PC-3 (cell line): ENCODE data around the gene CHAC1. TPM values are rescaled to one million over a fixed set of nuclear protein-coding genes. Genes with fewer than 3 reads are reported as not detected.
A peak's percentile ranks its signal among the peaks of the same experiment; 100 is the strongest.

Source experiments
- ATAC-seq: fragments of 200-7000 bp; cut with Tn5 transposase; 2 replicates; pipeline ENCODE4 v1.9.1; 2020; ENCODE audit warnings: mild to moderate bottlenecking, moderate library complexity
- BruUV-seq: library from RNA; stranded (reverse); fragments of 400-500 nt; replicated peaks from 2 replicates; lab custom pipeline; 2021; lab: Mats Ljungman, UMichigan
- CTCF ChIA-PET: fragments of 300-600 bp; sonication (Branson Sonifier 250); formaldehyde crosslinking; loops from one replicate; lab custom pipeline; 2022; ENCODE audit warnings: antibody characterized with exemption; lab: Charles Lee
- POLR2A ChIA-PET: fragments of 300-600 bp; sonication (Branson Sonifier 250); formaldehyde crosslinking; loops from one replicate; lab custom pipeline; 2022; ENCODE audit warnings: antibody characterized with exemption; ENCODE audit not compliant: unreplicated experiment; lab: Charles Lee
- DNase-seq: peaks from one replicate; pipeline ENCODE4 v3.0.0-alpha.2; 2015
- H2AFZ ChIP-seq: fragments of 300-600 bp; sonication (generic); 2 replicates; pipeline ENCODE4 v1.6.0; 2016; ENCODE audit warnings: antibody characterized with exemption, low read length
- H3F3A ChIP-seq: fragments of 300-600 bp; sonication (generic); one replicate; pipeline ENCODE4 v1.6.0; 2017; ENCODE audit warnings: antibody characterized with exemption, low read length, control low read depth, mild to moderate bottlenecking; ENCODE audit not compliant: unreplicated experiment
- H3K27ac ChIP-seq: fragments of 300-600 bp; sonication (generic); 2 replicates; pipeline ENCODE4 v1.5.1; 2016; ENCODE audit warnings: mild to moderate bottlenecking, low read length
- H3K27me3 ChIP-seq: fragments of 300-600 bp; sonication (generic); 2 replicates; pipeline ENCODE4 v1.6.1; 2016; ENCODE audit warnings: low read length, mixed read lengths
- H3K36me3 ChIP-seq: fragments of 300-600 bp; sonication (generic); 2 replicates; pipeline ENCODE4 v1.6.1; 2016; ENCODE audit warnings: low read depth, mixed run types, low read length, mixed read lengths
- H3K4me1 ChIP-seq: fragments of 300-600 bp; sonication (generic); 2 replicates; pipeline ENCODE4 v1.5.1; 2016; ENCODE audit warnings: low read length; ENCODE audit not compliant: insufficient read depth
- H3K4me2 ChIP-seq: fragments of 300-600 bp; sonication (generic); 2 replicates; pipeline ENCODE4 v1.6.0; 2016; ENCODE audit warnings: low read length
- H3K4me3 ChIP-seq: fragments of 300-600 bp; sonication (generic); 2 replicates; pipeline ENCODE4 v1.5.1; 2016; ENCODE audit warnings: mild to moderate bottlenecking, low read length, mixed read lengths
- H3K79me2 ChIP-seq: fragments of 300-600 bp; sonication (generic); 2 replicates; pipeline ENCODE4 v1.6.1; 2017; ENCODE audit warnings: low read length, mixed read lengths
- H3K9ac ChIP-seq: fragments of 300-600 bp; sonication (generic); 2 replicates; pipeline ENCODE4 v1.6.0; 2016; ENCODE audit warnings: mild to moderate bottlenecking, low read length
- H3K9me2 ChIP-seq: fragments of 300-600 bp; sonication (generic); replicated peaks from 2 replicates; pipeline ENCODE4 v1.6.1; 2016; ENCODE audit warnings: mixed run types, low read length, mixed read lengths
- H3K9me3 ChIP-seq: fragments of 300-600 bp; sonication (generic); 2 replicates; pipeline ENCODE4 v1.6.1; 2016; ENCODE audit warnings: low read length, mixed read lengths
- H4K20me1 ChIP-seq: fragments of 300-600 bp; sonication (generic); 2 replicates; pipeline ENCODE4 v1.6.1; 2016; ENCODE audit warnings: low read length, mixed read lengths
- EZH2 ChIP-seq: fragments of 300-600 bp; sonication (generic); IDR thresholded peaks from one replicate; pipeline ENCODE4 v1.6.1; 2017; ENCODE audit warnings: antibody characterized with exemption, mild to moderate bottlenecking, low read length; ENCODE audit not compliant: unreplicated experiment
- EZH2phosphoT487 ChIP-seq: fragments of 300-600 bp; sonication (generic); IDR thresholded peaks from 2 replicates; pipeline ENCODE4 v1.6.1; 2018; ENCODE audit warnings: mild to moderate bottlenecking, antibody characterized with exemption, low read length, borderline replicate concordance
- intact Hi-C: fragments of 100-400 bp; cut with micrococcal nuclease; formaldehyde crosslinking; loops from 2 replicates; pipeline ENCODE4 v1.9.0; 2023
- total RNA-seq: library from RNA; depleted of rRNA; stranded (reverse); fragments of >200 nt; gene quantifications from 2 replicates; pipeline ENCODE4 v1.2.3, GENCODE V29; 2014
- TF ChIP-seq, protein P1 (sequence below): fragments of 300-600 bp; sonication (generic); conservative IDR thresholded peaks from 2 replicates; pipeline ENCODE4 v1.5.1; 2017; ENCODE audit warnings: antibody characterized with exemption, low read depth, mild to moderate bottlenecking, low read length

Gene CHAC1
- total RNA-seq, 1 experiment from 2014 or later: 13.3 TPM

DNA sequence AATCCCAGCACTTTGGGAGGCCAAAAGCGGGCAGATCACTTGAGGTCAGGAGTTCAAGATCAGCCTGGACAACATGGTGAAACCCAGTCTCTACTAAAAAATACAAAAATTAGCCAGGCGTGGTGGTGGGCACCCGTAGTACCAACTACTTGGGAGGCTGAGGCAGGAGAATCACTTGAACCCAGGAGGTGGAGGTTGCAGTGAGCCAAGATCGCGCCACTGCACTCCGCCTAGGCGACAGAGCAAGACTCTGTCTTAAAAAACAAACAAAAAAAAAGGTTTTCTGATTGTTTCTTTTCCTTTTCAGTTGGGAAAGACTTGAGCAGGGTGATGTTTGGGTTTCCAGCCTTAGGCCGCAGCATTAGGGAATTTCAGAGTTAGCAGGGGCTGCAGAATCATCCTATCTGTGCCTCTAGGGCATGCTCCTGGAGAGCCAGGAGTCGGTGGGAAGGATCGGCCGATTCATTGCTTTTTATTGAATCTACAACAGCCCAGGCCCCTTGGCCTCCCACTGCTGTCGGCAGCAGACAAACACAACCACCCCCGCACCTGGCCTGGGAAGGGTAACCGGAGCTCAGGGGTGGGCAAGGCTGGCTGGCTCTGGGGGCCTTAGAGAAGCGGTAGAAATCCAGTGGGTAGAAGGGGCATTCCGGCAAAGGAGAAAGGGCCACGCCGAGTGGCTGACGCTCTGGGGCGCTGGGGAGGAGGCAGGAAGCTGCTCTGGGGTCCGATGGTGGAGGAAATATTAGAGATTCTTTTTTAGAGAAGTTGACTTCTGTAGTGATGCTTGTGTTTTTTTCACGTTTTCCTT lies 6.3 kb downstream of the CHAC1 start:
- ATAC-seq (no peak), DNase-seq (no peak)
- Histone ChIP-seq H2AFZ (no peak overlapping the region), H3K4me2 (no peak overlapping the region), H3K27ac (no peak overlapping the region), H3K27me3 (no peaks in the 10 kb centered on the region), H3K9me2 (no peaks in the 10 kb centered on the region), H3K4me1 (peaks cover 10% of the 10 kb centered on the region), H3K9me3 (no peaks in the 10 kb centered on the region), H3F3A (no peaks in the 10 kb centered on the region), H3K9ac (no peak overlapping the region), H3K79me2 (no peaks in the 10 kb centered on the region), H4K20me1 (no peaks in the 10 kb centered on the region), H3K36me3 (no peaks in the 10 kb centered on the region), H3K4me3 (no peak overlapping the region)
- ChIA-PET CTCF (no interaction called here), POLR2A (no interaction called here)
- intact Hi-C loops: loop anchor here (2.0 kb wide), 1 partner anchor 13 kb away; no protein-coding TSS in a partner anchor
- BruUV-seq: no TSS peak
- TF ChIP-seq EZH2 (no peak), EZH2phosphoT487 (no peak)
- TF ChIP-seq, protein P1, sequence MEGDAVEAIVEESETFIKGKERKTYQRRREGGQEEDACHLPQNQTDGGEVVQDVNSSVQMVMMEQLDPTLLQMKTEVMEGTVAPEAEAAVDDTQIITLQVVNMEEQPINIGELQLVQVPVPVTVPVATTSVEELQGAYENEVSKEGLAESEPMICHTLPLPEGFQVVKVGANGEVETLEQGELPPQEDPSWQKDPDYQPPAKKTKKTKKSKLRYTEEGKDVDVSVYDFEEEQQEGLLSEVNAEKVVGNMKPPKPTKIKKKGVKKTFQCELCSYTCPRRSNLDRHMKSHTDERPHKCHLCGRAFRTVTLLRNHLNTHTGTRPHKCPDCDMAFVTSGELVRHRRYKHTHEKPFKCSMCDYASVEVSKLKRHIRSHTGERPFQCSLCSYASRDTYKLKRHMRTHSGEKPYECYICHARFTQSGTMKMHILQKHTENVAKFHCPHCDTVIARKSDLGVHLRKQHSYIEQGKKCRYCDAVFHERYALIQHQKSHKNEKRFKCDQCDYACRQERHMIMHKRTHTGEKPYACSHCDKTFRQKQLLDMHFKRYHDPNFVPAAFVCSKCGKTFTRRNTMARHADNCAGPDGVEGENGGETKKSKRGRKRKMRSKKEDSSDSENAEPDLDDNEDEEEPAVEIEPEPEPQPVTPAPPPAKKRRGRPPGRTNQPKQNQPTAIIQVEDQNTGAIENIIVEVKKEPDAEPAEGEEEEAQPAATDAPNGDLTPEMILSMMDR: no peak

DNA sequence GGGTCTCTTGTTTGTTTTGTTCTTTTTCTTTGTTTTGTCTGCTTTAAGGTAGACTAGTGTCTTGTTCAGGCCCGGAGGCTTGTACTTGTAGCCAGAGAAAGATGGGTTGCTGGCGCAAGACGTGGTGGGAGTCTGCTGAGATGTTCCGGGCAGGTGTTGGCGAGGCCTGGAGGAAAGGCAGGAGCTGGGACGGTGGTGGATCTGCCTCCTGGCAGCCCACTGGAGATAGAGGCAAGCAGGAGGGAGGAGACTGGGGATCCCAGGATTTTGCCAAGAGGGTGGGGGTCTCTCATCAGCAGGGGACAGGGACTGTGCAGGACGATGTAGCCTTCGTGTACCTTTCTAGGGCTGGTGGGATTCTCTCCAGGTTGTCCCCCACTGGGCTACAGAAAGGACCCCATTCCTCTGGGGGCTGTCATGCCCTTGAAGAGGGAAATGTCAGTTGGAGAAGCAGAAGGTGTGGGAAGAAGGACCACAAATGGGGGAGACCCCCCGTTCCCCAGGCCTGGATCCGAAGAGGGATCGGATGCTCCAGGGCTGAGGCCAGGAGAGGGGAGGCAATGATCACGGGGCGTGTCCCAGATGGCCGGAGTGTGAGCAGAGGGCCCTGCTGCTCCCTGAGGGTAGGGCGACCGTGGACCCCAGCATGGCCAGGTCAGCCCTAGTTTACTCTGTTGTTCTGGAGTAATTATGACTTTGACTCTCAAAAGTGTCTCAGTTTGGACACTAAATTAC lies 7.0 kb downstream of the CHAC1 start:
- ChIA-PET POLR2A (interaction anchor here (0.9 kb wide), 1 partner anchor 13 kb away, joined by 4 read pairs; no protein-coding TSS in a partner anchor), CTCF (interaction anchor here (0.5 kb wide), 1 partner anchor 8 kb away, joined by 6 read pairs; no protein-coding TSS in a partner anchor)
- peaks cover 10% of the 10 kb centered on the region for H3K4me1 ChIP-seq
- TF ChIP-seq EZH2phosphoT487: no peak
- no peak for TF ChIP-seq EZH2
- TF ChIP-seq, protein P1: no peak
- no peak overlapping the region for H3K4me3 ChIP-seq
- intact Hi-C loops: no loop called here
- no peak overlapping the region for H3K9ac ChIP-seq
- H3K27ac ChIP-seq: peak overlapping the region; percentile 8; the same call in 1 of the 2 replicates
- H3K79me2 ChIP-seq: no peaks in the 10 kb centered on the region
- H3F3A ChIP-seq: no peaks in the 10 kb centered on the region
- H3K4me2 ChIP-seq: 0 out of 2 replicates have a peak overlapping the region, but pooled peaks have one; percentile 4
- TSS peak; percentile 96 for BruUV-seq
- no peaks in the 10 kb centered on the region for H3K9me2 ChIP-seq
- ATAC-seq (no peak; the same call in 1 of the 2 replicates), DNase-seq (no peak)
- no peaks in the 10 kb centered on the region for H4K20me1 ChIP-seq
- H3K9me3 ChIP-seq: no peaks in the 10 kb centered on the region
- H3K27me3 ChIP-seq: no peaks in the 10 kb centered on the region
- no peaks in the 10 kb centered on the region for H3K36me3 ChIP-seq
- H2AFZ ChIP-seq: peak overlapping the region; percentile 15; the same call in 1 of the 2 replicates
